ENCODE measurements around the gene CDC42EP2.
A peak's percentile ranks its signal among the peaks of the same experiment; 100 is the strongest.

The CDC42EP2 gene

DNA sequence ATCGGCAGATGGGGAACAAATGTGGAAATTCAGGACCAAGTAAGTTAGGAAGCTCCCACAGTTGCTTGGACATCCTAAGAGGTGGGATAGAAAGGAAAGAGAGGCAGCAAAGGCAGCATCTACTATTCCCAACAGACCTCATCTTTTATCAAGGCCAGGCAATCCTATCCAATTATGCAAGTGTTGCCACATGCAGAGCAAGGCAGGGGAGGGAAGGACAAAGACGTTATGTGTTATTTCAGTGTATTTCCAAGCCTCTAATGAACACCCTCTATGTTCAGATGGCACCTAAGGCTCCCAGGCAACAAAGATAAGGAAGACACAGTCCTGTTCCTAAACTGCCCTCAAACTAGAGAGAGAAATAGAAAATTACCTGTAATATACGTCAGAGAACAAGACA is 49.1 kb downstream of the CDC42EP2 start:
- H3K27me3 ChIP-seq (ENCODE audit: control insufficient read depth, insufficient read depth, low read length) = no peaks in the 10 kb centered on the region
- no peak overlapping the region for H3K9ac ChIP-seq (ENCODE audit: low read depth, low read length)
- H3K9me3 ChIP-seq (replicated peaks; ENCODE audit: low read length) = no peaks in the 10 kb centered on the region
- H3K4me2 ChIP-seq (ENCODE audit: low read length) = no peak overlapping the region
- no peak overlapping the region for H3K4me3 ChIP-seq (ENCODE audit: low read length)
- peaks cover 3% of the 10 kb centered on the region for H3K4me1 ChIP-seq (ENCODE audit: control insufficient read depth, insufficient read depth, low read length)
- no peaks in the 10 kb centered on the region for H3K36me3 ChIP-seq (ENCODE audit: insufficient read depth, low read length)

DNA sequence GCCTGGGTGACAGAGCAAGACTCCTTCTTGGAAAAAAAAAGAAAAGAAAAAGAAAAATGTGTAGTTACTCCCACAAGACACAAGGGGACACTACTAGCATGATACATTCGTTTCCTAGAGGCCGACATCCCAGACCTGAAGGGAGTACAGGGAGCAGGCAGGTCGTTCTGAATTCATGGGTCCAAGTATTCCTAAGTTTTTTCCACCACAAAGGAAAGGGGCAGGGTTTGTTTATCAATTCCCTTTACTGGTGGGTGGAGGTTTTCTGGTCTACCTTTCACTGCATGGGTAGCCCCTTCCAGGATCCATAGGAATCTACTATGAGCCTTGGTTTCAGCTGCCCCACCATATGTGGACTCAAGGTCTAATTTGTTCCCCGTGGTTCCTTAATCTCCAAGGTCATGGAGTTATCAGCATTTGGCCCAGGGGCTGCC is 51.7 kb downstream of the CDC42EP2 start:
- Histone ChIP-seq H3K4me1 (ENCODE audit: control insufficient read depth, insufficient read depth, low read length) (peaks cover 10% of the 10 kb centered on the region), H3K9me3 (replicated peaks; ENCODE audit: low read length) (no peaks in the 10 kb centered on the region), H3K36me3 (ENCODE audit: insufficient read depth, low read length) (no peaks in the 10 kb centered on the region), H3K27me3 (ENCODE audit: control insufficient read depth, insufficient read depth, low read length) (no peaks in the 10 kb centered on the region), H3K4me3 (ENCODE audit: low read length) (no peak overlapping the region), H3K4me2 (ENCODE audit: low read length) (no peak overlapping the region), H3K9ac (ENCODE audit: low read depth, low read length) (peak overlapping the region; percentile 9)

DNA sequence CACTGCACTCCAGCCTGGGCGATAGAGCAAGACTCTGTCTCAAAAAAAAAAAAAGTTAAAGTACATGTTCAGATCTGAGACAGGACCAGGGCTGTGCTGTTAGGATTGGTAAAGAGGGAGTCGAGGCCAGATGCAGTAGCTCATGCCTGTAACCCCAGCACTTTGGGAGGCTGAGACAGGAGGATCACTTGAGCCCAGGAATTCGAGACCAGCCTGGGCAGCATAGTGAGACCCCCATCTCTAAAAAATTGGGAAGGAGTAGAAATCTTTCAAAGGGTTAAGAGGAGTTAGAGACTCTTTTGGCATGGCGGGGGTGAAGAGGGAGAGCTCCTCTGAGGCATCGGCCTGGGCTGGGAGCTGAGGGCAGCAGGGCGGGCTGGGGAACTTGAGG is 56.0 kb downstream of the CDC42EP2 start:
- Histone ChIP-seq H3K9ac (ENCODE audit: low read depth, low read length) (peak overlapping the region; percentile 69), H3K4me2 (ENCODE audit: low read length) (no peak overlapping the region), H3K4me1 (ENCODE audit: control insufficient read depth, insufficient read depth, low read length) (peaks cover 14% of the 10 kb centered on the region), H3K9me3 (replicated peaks; ENCODE audit: low read length) (no peaks in the 10 kb centered on the region), H3K4me3 (ENCODE audit: low read length) (no peak overlapping the region), H3K27me3 (ENCODE audit: control insufficient read depth, insufficient read depth, low read length) (no peaks in the 10 kb centered on the region), H3K36me3 (ENCODE audit: insufficient read depth, low read length) (no peaks in the 10 kb centered on the region)
